HG03565 (cell line): ENCODE results near the gene KRT82.
"Not testable (repeated sequence)": the region's sequence is repeated elsewhere in the genome, so short reads cannot be mapped to it uniquely, and the experiment has no call there.

ENCODE experiments used
- ATAC-seq: cut with Tn5 transposase; IDR thresholded peaks from one replicate; pipeline ENCODE4 v1.9.1; 2021; ENCODE audit warnings: mild to moderate bottlenecking, moderate library complexity; ENCODE audit not compliant: unreplicated experiment

Gene KRT82

DNA sequence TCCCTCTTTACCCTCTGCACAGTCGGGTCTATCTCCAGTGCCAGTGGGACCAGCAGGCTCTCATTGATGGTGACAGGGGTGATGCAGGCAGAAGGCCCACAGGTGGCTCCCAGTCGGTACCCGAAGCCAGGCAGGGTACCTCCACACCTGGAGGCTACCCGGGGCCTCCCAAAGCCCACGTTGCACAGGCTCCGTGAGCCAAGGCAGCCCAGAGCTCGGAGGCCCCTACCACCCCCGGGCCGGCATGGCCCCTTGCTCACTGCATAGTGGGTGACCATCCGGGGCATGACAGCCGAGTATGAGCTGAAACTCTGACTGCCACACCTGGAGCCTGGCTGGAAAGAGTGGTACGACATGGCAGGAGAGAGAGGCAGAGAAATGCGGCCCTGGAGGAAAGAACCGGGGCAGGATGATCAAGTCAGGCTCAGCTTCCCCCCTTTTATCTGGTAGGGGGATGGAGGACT is at the start of gene KRT82:
Gene KRT82, minus strand, starts transcription at position 414 of the 464 bp plus-strand sequence. Its CDS starts 58 bp downstream, at position 356.
- no peak for ATAC-seq

DNA sequence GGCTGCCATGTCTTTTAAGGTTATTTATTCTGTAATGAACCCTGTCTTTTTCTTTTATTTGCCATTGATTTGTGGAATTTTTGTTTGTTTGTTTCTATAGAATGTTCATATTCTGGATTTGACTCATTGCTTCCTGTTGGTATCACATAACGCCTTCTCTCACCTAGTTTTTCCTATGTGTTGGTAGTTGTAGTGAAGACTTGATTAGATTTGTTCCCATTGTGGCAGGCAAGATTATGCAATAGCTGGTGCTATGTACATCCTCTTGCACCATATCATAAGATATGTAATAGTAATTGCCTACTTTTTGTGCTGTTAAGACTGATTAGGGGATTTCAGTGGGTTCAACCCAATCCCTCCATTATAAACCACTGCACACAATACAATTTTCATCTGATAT is 49.7 kb upstream of the KRT82 start:
- no peak for ATAC-seq

DNA sequence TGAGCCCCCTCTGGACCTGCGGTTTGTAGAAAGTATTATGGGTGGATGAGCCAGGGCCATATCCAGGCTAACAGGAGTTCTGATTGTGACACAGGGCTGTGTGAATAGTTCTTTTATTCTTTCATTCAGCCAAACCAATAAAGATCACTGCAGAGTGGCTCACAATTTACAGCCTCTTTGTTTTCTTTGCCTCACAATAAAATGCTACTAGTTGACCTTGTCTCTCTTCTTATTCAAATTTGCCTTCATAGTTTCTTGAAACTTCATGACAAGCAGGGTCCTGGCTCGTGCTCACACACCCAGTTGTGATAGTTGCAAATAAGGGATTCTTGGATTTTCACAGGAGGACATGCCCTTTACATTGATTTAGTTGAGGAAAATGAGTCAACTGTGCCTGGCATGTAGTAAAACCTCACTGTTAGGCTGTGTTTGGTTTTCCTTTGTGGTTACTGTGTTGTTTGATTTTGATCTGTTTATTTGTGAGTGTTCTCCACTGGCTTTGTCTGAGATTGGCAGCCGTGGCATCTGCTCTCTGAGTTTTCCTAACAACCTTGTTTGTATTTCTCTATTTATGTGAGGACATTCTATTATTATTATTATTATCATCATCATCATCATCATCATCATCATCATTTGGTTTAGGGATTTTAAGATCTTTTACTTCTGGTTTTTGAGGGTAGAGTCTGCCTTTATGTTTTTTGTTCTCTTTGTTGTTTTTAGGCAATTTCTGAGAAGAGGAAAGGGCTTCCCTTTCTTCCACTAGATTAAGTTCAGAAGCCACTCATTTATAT is 48.5 kb upstream of the KRT82 start:
- ATAC-seq: no peak

DNA sequence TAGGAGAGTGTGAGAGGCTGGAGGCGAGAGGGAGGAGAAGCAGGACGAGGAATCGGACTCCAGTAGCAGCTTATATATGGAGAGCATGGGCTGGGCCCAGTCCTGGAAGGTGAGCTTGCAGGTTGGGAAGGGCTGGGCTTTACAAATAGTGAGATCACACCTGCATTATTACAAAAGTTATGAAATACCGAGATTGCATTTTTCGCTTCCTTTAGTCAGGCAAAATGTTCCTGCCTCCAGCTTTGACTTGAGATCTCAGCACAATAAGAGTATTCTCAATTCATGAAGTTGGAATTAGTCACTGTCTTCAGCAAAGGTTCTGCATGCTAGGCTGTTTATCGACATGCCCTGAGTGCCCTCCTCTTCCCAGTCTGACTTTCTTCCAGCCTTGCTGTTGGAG is 46.0 kb upstream of the KRT82 start, which contains the start of gene KRT6B:
Gene KRT6B, minus strand, starts transcription at position 46 of the 400 bp plus-strand sequence. CDS start 68 bp downstream, outside the sequence.
- ATAC-seq: no peak

DNA sequence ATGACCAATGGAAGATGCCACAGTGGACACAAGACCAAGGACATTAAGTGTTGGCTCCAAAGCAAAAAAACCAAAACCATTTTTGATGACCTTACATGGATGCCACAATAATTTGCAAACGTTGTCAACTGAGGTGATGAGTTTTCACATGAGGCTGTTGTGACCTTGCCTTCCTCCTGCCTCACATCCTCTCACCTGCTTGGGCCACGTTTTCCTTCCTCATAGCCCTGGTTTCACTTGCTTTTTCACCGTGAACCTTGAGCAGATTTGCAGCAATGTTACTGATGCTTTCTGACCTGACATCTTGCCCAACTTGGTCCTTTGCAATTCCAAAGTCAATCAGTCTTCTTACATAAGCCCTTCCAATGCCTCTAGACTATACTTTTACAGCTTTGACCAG is 42.1 kb upstream of the KRT82 start:
- ATAC-seq: no peak

DNA sequence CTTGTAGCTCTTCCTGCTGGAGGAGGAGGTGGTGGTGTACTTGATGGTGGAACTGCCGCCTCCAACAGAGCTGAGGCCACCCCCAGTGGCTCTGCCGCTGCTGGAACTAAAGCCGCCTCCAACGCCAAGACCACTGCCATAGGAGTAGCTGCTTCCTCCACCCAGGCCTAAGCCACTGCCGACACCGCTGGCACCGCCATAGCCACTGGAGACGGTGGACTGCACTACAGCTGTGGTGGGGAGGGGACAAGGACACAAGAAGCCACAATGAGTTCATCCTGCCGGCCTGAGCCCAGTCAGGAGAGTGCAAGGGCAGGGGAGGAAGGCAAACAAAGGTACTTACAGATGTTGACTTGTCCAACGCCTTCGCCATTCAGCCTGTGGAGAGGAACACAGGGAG is 41.1 kb upstream of the KRT82 start:
- ATAC-seq: not testable (repeated sequence)

DNA sequence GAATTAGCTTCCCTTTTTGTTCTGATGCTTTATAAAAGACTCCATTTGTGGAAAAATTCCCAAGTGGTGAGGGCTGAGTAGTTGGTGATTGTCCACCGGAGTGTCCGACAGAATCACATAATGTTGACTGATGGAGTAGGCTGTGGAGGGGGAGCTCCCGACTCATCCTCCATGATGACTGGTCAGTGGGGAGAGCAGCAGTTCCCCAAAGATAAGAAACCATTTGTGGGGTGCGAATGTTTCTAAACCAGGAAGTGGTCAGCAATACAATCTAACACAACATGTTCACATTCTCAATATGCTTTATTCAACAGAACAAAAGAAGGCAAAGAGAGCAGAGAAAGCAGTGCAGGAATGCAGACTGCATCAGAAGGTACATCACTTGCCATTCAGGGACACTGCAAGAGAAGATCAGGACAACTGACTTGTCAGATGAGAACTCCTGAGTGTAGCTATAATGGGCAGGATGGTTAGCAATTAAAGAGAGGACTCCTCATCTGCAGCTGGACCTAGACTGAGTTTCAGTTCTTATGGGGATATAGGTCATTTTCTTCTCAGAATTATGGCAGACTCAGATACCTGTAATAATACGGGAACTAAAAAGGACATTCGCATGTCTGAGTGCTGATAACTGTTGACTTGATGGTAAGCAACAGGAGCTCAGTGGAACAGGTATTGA is 40.4 kb upstream of the KRT82 start:
- no peak for ATAC-seq

DNA sequence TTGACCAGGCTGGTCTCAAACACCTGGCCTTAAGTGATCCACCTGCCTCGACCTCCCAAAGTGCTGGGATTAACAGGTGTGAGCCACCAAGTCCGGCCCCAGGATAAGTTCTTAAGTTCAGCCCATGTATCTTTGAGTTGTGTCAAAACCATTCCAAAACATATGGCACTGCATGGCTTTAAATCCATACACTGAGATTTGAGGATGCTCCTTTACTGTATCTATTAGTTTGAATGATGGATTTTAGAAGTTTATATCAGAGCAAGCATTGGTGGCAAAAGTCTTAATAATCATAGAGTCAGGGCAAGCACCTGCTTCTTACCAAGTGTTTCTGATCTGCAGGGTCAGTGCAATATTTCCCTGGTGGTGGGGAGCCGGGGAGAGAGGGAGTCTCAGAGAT is 39.7 kb upstream of the KRT82 start:
- no peak for ATAC-seq

DNA sequence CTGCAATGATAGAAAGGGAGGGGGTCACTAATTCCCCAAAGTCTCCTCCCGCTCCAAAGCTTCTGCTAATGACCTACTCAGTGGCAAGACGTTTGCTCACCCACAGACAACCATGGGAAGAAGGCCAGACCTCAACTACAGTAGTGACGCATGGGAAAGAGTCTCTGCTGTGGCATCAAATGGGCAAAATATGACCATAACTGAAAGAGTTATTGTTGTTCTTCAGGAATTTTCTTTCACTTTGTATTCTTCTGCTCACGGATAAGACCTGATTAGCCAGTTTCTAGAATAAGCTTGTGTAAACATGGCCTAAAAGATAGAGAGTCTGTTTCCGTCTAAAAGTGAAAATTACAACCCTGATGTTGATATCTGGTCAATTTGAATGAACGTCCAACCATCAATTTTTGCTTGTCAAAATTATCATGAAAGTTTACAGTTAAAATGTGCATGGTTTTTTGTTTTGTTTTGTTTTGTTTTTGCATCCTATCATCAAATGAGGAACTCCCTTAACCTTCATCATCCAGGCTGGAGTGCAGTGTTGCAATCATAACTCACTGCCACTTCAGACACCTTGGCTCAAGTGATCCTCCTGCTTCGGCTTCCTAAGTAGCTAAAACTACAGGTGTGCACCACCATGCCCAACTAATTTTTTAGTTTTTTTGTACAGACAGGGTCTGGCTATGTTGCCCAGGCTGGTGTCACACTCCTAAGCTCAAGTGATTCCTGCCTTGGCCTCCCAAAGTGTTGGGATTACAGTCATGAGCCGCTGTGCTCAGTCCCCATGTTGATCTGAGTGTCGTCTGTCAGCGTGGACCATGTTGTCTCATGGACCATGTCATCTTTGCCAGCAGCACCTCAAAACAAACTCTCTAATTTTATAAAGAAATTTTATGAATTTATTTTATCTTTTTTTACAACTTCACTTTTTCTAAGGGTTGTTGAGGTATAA is 38.8 kb upstream of the KRT82 start:
- no peak for ATAC-seq

DNA sequence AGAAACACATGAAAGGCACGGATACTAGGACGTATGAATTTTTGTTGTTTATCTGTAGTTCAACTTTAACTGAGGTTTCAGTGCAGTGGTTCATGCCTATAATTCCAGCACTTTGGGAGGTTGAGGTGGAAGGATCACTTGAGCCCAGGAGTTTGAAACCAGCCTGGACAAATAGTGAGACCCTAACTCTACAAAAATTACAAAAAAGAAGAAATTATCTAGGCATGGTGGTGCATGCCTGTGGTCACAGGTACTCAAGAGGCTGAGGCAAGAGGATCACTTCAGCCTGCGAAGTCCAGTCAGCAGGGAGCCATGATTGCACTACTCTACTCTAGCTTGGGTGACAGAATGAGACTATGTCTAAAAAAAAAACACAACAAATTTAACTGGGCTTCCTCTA is 37.8 kb upstream of the KRT82 start:
- ATAC-seq: no peak

DNA sequence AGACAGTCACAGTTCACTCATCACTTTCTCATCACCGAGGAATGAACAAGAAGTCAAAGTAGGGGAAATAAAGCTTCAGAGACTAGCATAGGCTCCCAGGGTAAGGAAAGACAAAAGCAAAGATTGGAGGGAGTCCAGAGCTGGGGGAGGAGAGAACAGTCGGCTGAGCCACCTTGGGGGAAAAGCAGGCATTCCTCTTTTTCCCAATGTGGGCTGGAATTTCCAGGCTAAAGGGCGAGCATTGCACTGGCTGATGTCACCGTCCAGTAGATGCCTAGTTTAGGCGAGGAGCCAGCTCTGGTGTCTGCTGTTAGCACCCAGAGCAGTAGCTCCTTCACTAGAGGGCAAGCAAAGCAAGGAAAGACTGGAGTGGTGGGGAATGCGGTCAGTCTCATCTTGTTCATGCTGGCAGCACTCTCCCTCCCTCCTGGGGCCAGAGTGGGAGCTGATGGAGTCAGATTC is 36.5 kb upstream of the KRT82 start:
- ATAC-seq: no peak

DNA sequence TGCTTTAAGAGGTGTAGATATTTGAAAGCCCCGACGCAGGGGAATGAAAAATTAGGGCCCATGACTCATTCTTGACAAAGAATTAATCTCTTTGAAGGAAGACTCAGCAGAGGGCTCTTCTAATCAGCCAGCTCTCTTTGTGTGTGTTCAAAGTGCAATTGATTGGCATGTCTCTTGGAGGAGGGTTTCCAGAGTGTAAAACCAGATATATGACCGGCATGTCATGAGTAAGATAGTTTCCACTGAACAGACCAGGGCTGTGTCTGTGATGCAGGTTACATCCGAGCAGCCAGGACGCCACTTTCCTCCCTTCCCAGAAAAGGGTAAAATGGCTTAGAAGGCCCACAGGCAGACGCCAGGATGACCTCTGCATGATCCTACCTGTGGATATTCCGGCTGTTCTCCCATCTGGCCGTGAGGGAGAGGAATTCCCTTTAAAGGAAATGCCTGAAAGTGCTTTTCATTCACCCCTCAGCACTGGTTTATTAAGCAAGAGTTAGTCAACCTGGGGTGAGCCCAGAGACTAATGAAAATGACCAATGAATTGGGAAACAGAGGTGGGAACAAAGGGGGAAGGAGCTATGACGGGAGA is 35.3 kb upstream of the KRT82 start:
- no peak for ATAC-seq

DNA sequence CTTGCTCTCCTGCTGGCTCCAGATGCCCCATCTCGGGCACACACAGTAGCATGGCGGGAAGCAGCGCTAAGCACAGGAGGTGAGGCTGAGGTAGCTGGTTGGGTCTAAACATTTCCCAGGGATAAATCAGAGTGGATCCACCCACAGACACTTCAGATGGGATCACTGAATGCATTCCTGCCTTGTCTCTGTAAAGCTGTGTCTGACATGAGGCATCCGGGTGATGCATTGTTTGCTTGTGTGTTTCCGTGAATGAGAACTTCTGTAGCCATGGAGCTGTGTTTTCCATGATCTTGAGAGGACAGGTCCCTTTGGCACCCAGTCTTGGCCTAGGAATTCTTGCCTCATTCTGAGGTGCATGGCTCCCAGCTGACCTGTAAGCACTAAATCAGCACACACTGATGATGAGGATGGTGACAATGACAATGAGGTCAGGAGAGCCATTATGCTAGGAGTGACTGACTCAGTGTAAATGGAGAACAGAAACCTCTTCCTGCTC is 34.7 kb upstream of the KRT82 start:
- no peak for ATAC-seq

DNA sequence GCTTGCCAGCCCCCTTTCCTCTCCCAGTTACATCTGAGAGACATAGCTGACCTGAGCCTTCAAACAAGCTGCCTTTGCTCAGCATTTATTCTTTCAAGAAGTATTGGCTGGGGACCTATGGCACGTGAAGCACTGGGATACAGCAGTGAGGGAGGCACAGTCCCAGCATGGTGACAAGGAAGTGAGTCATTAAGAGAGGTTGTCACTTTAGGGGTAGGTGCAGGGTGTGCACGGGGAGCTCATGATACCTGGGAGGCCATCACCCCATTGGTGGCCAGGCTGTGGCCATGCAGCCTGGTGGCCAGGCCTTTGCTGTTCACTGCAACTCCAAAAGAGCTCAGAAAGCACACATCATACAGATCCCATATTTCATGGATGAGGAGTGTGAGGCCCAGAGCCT is 33.7 kb upstream of the KRT82 start:
- no peak for ATAC-seq

DNA sequence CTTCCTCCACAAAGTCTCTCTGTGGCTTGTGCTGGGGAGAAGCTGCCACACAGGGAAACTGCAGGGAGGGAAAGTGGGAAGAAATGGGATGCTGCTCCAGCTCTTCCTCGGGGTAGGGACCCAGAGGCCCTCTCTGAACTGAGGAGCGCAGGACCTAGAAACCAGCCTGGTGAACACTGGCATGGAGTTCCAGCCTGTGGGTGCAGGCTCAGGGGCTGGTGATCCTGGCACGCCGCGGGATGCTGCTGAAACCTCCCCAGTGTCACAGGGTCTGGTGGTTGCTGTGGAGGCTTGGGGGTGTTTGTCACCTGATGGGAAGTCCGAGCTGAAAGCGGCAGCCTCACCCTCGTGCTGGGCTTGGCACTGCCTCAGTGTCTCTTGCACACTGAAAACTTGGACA is 33.3 kb upstream of the KRT82 start:
- ATAC-seq: no peak

DNA sequence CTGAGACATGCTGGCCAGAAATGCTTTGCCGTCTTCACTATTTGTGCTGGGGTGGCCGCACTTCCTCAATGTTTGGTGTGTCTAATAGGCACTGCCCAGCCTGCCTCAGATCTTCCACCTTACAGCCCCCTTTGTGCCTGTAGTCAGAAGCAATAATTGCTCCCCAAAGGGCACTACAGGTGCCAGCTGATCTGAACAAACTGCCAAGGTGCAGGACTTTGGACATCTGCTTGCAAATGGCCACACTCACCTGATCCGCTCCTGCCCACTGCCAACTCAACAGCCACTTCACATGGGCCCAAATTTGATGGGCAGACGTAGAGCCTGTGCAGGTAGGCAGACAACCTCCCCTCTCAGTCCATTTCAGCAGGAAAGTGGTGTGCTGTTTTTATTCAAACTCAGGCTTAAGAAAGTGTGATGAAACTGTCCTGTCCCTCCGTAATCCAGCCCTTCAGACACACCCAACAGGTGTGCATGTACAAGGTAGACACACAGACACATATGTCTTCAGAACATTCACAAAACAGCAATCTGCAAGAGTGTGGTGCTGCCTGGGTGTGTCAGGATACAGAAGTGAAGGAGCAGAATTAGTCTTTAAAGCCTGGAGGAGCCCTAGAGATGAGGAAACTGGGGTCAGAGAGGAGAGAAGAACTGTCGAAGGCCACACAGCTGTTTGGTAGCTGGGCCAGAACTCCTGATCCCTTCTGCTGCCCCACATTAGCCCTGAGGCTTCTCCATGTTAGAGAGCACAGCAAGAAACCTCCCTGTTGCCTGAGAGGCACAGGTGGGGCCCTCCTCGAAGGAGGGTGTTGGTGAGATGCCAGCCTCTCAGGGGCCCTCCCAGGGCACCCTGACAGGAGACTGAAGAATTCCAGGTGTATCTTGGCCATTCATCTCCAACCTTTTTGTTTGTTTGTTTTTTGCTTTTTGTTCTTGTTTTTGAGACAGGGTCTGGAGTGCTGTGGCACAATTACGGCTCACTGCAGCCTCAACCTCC is 32.5 kb upstream of the KRT82 start:
- no peak for ATAC-seq

DNA sequence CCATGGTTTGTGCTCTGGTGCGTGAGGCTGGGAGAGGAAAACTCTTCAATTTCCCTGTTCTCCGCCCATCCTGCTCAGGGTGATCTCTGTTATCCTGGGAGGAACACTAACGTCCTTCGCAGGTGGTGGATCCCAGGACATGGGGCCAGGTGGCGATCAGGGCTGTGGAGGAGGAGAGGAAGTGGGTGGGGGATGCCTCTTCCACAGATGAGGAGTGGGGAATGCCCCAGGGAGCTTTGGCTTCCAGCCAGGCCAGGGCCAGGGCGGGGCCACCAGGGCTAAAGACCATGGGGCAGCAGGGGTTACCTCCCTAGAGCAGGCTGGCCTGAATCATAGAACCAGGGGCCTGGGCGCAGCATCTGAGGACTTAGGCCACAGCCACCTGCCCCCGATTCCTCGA is 31.4 kb upstream of the KRT82 start:
- ATAC-seq: no peak

DNA sequence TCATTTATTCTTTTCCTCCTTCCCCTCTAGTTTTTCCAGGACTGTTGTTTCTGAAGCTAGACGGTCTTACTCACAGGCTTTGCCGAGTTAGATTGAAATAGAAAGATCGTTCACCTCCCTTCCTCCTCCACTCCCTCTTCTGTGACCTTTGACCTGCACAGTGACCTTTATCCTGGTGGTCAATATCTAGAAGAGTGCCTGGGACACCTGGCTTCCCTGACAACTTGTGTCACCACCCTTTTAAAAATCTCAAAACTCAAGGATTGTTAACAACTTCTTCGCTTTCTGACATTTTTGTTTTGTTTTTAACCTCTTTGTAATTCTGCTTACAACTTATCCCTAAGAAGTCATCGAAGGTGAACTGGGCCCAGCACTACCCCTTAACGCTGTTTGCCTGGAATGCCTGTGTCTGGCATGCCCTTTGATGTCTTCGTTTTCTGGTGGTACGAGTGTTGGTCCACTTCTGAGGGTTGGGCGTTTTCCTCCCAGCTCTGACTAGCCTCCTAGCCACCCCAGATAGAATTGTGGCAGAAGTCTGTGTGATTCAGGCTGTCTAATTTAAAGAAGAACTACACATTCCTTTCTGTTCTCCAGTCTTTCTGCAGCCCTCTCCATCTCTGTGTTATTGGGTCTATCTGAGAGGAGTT is 30.8 kb upstream of the KRT82 start:
- no peak for ATAC-seq
